ENCODE results near the gene ATXN10.

Gene ATXN10

DNA sequence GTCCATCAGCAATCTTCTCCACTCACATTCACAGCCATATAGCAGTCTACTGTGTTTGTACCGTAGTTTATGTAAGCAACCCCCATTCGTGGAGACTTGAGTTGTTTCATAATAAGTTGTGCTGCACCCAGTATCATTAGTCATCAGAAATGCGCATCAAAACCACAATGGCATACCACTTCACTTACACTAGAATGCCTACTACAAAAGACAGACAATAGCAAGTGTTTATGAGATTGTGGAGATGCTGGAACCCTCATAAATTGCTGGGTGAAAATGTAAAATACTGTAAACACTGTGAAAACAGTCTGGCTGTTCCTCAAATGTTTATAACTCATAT is 133.3 kb downstream of the ATXN10 start:
- Histone ChIP-seq H2BK5ac (ENCODE audit: low read depth, low read length, poor library complexity, severe bottlenecking) (no peak overlapping the region), H2AK5ac (ENCODE audit: low read length, severe bottlenecking) (no peak overlapping the region), H3K4me1 (ENCODE audit: control insufficient read depth, insufficient read depth, low read depth, low read length) (peaks cover 1% of the 10 kb centered on the region), H3K23ac (ENCODE audit: low read length in 2 of 2) (no peak overlapping the region), H4K8ac (ENCODE audit: low read length) (no peak overlapping the region), H3K4me2 (ENCODE audit: low read length, poor library complexity, severe bottlenecking) (no peak overlapping the region), H3K27ac (ENCODE audit: low read length, poor library complexity, severe bottlenecking) (peak overlapping the region; percentile 59), H2BK120ac (ENCODE audit: low read depth, low read length) (no peak overlapping the region), H3K27me3 (ENCODE audit: control insufficient read depth in 1 of 2, insufficient read depth in 1 of 2, low read length in 2 of 2) (no peaks in the 10 kb centered on the region), H3K14ac (ENCODE audit: low read length in 2 of 2) (no peak overlapping the region), H2BK15ac (ENCODE audit: low read depth, poor library complexity, severe bottlenecking) (no peak overlapping the region), H3K4ac (ENCODE audit: low read depth in 1 of 2, low read length in 2 of 2) (no peak overlapping the region), H3K18ac (ENCODE audit: low read depth in 1 of 2, low read length in 2 of 2) (no peak overlapping the region), H3K4me3 (ENCODE audit: insufficient read depth in 1 of 2, low read depth in 1 of 2, low read length in 2 of 2) (peak overlapping the region in 1 of 2 experiments; percentile 34), H3K9ac (ENCODE audit: low read length) (peak overlapping the region; percentile 4), H3K79me1 (replicated peaks; ENCODE audit: low read length, poor library complexity, severe bottlenecking) (peaks cover 33% of the 10 kb centered on the region), H4K91ac (ENCODE audit: low read length) (no peak overlapping the region), H2AFZ (ENCODE audit: low read depth, low read length) (no peak overlapping the region), H2BK12ac (ENCODE audit: low read length in 2 of 2) (no peak overlapping the region), H3K36me3 (ENCODE audit: control insufficient read depth in 1 of 2, insufficient read depth in 2 of 2, low read depth in 1 of 2, low read length in 2 of 2) (peaks cover 13 to 36% of the 10 kb centered on the region in 2 experiments), H3K9me3 (ENCODE audit: control insufficient read depth, low read length) (no peaks in the 10 kb centered on the region)
- 0% methylated on average over 3 of the region's 3 CpGs for WGBS
- DNase-seq = peak; percentile 98

DNA sequence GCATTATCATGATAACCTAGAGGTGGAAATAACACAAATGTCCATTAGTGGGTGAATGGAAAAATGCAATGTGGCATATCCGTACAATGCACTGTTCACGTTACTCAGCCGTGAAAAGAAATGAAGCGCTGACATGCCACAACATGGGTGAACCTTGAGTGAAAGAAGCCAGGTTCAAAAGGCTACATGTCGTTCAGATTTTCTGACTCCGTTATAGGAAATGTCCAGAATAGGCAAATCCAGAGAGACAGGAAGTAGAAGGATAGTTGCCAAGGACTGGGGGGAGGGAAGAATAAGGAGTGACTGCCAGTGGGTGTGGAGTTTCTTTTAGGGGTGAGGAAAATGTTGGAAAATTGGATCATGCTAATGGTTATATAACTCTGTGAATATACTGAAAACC is 133.8 kb downstream of the ATXN10 start:
- WGBS = 66% methylated on average over 6 of the region's 6 CpGs
- Histone ChIP-seq H4K8ac (ENCODE audit: low read length) (no peak overlapping the region), H3K23ac (ENCODE audit: low read length in 2 of 2) (no peak overlapping the region), H3K27ac (ENCODE audit: low read length, poor library complexity, severe bottlenecking) (peak overlapping the region; percentile 59), H2AK5ac (ENCODE audit: low read length, severe bottlenecking) (no peak overlapping the region), H3K4me3 (ENCODE audit: insufficient read depth in 1 of 2, low read depth in 1 of 2, low read length in 2 of 2) (peak overlapping the region in 1 of 2 experiments; percentile 34), H3K4ac (ENCODE audit: low read depth in 1 of 2, low read length in 2 of 2) (no peak overlapping the region), H3K27me3 (ENCODE audit: control insufficient read depth in 1 of 2, insufficient read depth in 1 of 2, low read length in 2 of 2) (no peaks in the 10 kb centered on the region), H3K36me3 (ENCODE audit: control insufficient read depth in 1 of 2, insufficient read depth in 2 of 2, low read depth in 1 of 2, low read length in 2 of 2) (peaks cover 13 to 41% of the 10 kb centered on the region in 2 experiments), H3K18ac (ENCODE audit: low read depth in 1 of 2, low read length in 2 of 2) (no peak overlapping the region), H3K14ac (ENCODE audit: low read length in 2 of 2) (no peak overlapping the region), H3K9me3 (ENCODE audit: control insufficient read depth, low read length) (no peaks in the 10 kb centered on the region), H4K91ac (ENCODE audit: low read length) (no peak overlapping the region), H2BK120ac (ENCODE audit: low read depth, low read length) (no peak overlapping the region), H3K79me1 (replicated peaks; ENCODE audit: low read length, poor library complexity, severe bottlenecking) (peaks cover 31% of the 10 kb centered on the region), H3K9ac (ENCODE audit: low read length) (peak overlapping the region; percentile 4), H3K4me1 (ENCODE audit: control insufficient read depth, insufficient read depth, low read depth, low read length) (peaks cover 1% of the 10 kb centered on the region), H3K4me2 (ENCODE audit: low read length, poor library complexity, severe bottlenecking) (no peak overlapping the region), H2BK12ac (ENCODE audit: low read length in 2 of 2) (no peak overlapping the region), H2BK5ac (ENCODE audit: low read depth, low read length, poor library complexity, severe bottlenecking) (no peak overlapping the region), H2AFZ (ENCODE audit: low read depth, low read length) (no peak overlapping the region), H2BK15ac (ENCODE audit: low read depth, poor library complexity, severe bottlenecking) (no peak overlapping the region)
- DNase-seq = no peak

DNA sequence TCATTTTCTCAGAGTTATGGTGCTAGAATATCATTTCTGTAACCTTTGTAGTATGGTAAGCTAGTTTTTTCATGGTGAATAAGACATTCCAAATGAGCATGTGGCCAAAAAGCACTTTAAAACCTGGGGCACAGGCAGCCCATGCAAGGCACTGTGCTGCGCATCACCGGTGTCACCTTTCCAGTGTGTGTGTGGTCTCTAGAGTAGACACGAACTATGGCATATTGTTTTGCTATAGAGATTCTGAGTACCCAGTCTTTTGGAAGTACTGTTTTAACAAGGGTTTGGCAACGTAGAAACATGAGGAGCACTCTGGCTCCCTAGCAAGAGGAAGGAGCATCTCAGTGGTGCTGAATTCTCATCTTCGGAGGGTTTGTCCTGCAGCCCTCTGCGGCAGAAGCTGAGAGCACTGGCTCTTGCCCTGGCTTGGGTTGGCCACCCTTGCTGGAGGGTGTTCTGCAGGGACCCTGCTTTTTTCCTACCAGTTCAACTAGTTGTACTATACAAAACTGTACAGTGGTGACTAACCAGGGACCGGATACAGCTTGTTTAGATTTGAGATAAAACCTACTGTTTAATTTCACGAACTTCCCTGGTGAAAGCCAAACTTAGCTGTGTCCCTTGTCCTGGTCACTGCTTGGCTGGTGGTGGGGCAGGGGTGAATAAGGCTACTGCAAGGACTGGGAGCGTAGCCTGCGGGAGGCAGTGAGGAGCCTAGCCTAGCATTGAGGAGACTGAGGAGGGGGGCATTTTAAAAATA is 135.7 kb downstream of the ATXN10 start:
- H2BK15ac ChIP-seq (ENCODE audit: low read depth, poor library complexity, severe bottlenecking) = no peak overlapping the region
- no peak overlapping the region for H2AK5ac ChIP-seq (ENCODE audit: low read length, severe bottlenecking)
- WGBS = 79% methylated on average over 10 of the region's 10 CpGs
- no peak overlapping the region for H3K4me3 ChIP-seq (ENCODE audit: insufficient read depth in 1 of 2, low read depth in 1 of 2, low read length in 2 of 2)
- peaks cover 29% of the 10 kb centered on the region for H3K79me1 ChIP-seq (replicated peaks; ENCODE audit: low read length, poor library complexity, severe bottlenecking)
- H4K91ac ChIP-seq (ENCODE audit: low read length) = no peak overlapping the region
- H3K18ac ChIP-seq (ENCODE audit: low read depth in 1 of 2, low read length in 2 of 2) = no peak overlapping the region
- no peak overlapping the region for H2BK5ac ChIP-seq (ENCODE audit: low read depth, low read length, poor library complexity, severe bottlenecking)
- no peak overlapping the region for H3K4ac ChIP-seq (ENCODE audit: low read depth in 1 of 2, low read length in 2 of 2)
- H3K4me2 ChIP-seq (ENCODE audit: low read length, poor library complexity, severe bottlenecking) = no peak overlapping the region
- H3K27me3 ChIP-seq (ENCODE audit: control insufficient read depth in 1 of 2, insufficient read depth in 1 of 2, low read length in 2 of 2) = no peaks in the 10 kb centered on the region
- H2BK120ac ChIP-seq (ENCODE audit: low read depth, low read length) = no peak overlapping the region
- DNase-seq = peak; percentile 76
- peaks cover 19 to 56% of the 10 kb centered on the region in 2 experiments for H3K36me3 ChIP-seq (ENCODE audit: control insufficient read depth in 1 of 2, insufficient read depth in 2 of 2, low read depth in 1 of 2, low read length in 2 of 2)
- H2BK12ac ChIP-seq (ENCODE audit: low read length in 2 of 2) = no peak overlapping the region
- H3K14ac ChIP-seq (ENCODE audit: low read length in 2 of 2) = no peak overlapping the region
- H3K9ac ChIP-seq (ENCODE audit: low read length) = no peak overlapping the region
- no peak overlapping the region for H3K27ac ChIP-seq (ENCODE audit: low read length, poor library complexity, severe bottlenecking)
- H3K4me1 ChIP-seq (ENCODE audit: control insufficient read depth, insufficient read depth, low read depth, low read length) = peaks cover 1% of the 10 kb centered on the region
- no peak overlapping the region for H2AFZ ChIP-seq (ENCODE audit: low read depth, low read length)
- H3K9me3 ChIP-seq (ENCODE audit: control insufficient read depth, low read length) = no peaks in the 10 kb centered on the region
- no peak overlapping the region for H3K23ac ChIP-seq (ENCODE audit: low read length in 2 of 2)
- no peak overlapping the region for H4K8ac ChIP-seq (ENCODE audit: low read length)

DNA sequence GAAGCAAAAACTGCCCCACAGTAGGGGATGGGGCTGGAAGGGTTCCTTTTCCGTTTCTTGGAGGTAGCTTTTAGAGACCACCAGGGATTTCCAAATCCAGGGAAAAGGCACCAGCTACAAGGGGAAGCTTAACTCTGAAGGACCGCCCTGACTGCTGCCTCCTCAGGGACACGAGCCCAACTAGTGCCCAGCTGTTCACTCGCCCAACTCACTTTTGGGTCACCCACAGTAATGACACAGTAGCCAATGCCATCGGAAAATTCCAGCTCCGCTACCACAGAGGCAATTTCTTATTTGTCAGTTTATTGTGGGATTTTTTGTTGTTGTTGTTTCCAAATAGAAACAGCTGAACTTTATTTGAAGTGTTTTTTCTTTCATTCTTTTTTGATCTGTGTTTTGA is 141.3 kb downstream of the ATXN10 start:
- Histone ChIP-seq H3K18ac (ENCODE audit: low read depth in 1 of 2, low read length in 2 of 2) (no peak overlapping the region), H3K9me3 (ENCODE audit: control insufficient read depth, low read length) (no peaks in the 10 kb centered on the region), H3K14ac (ENCODE audit: low read length in 2 of 2) (no peak overlapping the region), H2AK5ac (ENCODE audit: low read length, severe bottlenecking) (no peak overlapping the region), H3K4me2 (ENCODE audit: low read length, poor library complexity, severe bottlenecking) (no peak overlapping the region), H3K4me1 (ENCODE audit: control insufficient read depth, insufficient read depth, low read depth, low read length) (peaks cover 3% of the 10 kb centered on the region), H3K27me3 (ENCODE audit: control insufficient read depth in 1 of 2, insufficient read depth in 1 of 2, low read length in 2 of 2) (no peaks in the 10 kb centered on the region), H4K91ac (ENCODE audit: low read length) (no peak overlapping the region), H4K8ac (ENCODE audit: low read length) (no peak overlapping the region), H3K4ac (ENCODE audit: low read depth in 1 of 2, low read length in 2 of 2) (no peak overlapping the region), H3K27ac (ENCODE audit: low read length, poor library complexity, severe bottlenecking) (no peak overlapping the region), H3K36me3 (ENCODE audit: control insufficient read depth in 1 of 2, insufficient read depth in 2 of 2, low read depth in 1 of 2, low read length in 2 of 2) (peaks cover 28 to 60% of the 10 kb centered on the region in 2 experiments), H2BK120ac (ENCODE audit: low read depth, low read length) (no peak overlapping the region), H2BK15ac (ENCODE audit: low read depth, poor library complexity, severe bottlenecking) (no peak overlapping the region), H3K4me3 (ENCODE audit: insufficient read depth in 1 of 2, low read depth in 1 of 2, low read length in 2 of 2) (no peak overlapping the region), H2BK12ac (ENCODE audit: low read length in 2 of 2) (no peak overlapping the region), H2AFZ (ENCODE audit: low read depth, low read length) (no peak overlapping the region), H2BK5ac (ENCODE audit: low read depth, low read length, poor library complexity, severe bottlenecking) (no peak overlapping the region), H3K9ac (ENCODE audit: low read length) (no peak overlapping the region), H3K23ac (ENCODE audit: low read length in 2 of 2) (no peak overlapping the region), H3K79me1 (replicated peaks; ENCODE audit: low read length, poor library complexity, severe bottlenecking) (peaks cover 34% of the 10 kb centered on the region)
- DNase-seq = no peak
- 100% methylated on average over 6 of the region's 6 CpGs for WGBS
